Adrenal gland (tissue), 5 donors: ENCODE results near the gene ARHGAP18.

Experiments
- POLR2A ChIP-seq, 2 donors: fragments of 450-650 bp; IDR thresholded peaks; one replicate each; pipeline ENCODE4 v1.6.1; 2017; ENCODE audit warnings: antibody characterized with exemption in 2 of 2, mild to moderate bottlenecking in 2 of 2, moderate library complexity in 1 of 2
- TF ChIP-seq, protein P1 (sequence below), 6 experiments: fragments of 450-650 bp in 4 of 6; fragments of 200-600 bp in 2 of 6; sonication (generic) in 1 of 6; IDR thresholded peaks; 1 replicate in 5 of 6; 2 replicates in 1 of 6; pipeline versions ENCODE4 v1.5.1 to v1.8.0; 2016 to 2021; ENCODE audit warnings: antibody characterized with exemption in 6 of 6, mild to moderate bottlenecking in 2 of 6, moderate library complexity in 1 of 6
- donor health status: DM: no; HTN: no; CAD: no.

DNA sequence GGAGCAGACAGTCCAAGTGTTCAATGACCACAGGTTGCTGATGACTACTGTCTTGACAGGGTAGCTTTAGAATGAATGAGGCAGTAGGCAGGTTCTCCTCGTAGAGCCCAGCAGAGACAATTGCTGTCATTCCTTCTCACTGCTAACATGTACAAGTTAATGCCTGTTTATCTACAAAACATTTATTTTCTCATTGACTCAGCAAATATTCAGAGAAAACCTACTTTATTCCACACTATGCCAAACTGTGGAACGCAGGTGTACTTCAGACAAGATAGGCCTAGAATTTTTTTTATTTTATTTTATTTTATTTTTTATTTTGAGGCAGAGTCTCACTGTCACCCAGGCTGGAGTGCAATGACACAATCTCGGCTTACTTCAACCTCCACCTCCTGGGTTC, 50.8 kb downstream of the ARHGAP18 start:
- TF ChIP-seq POLR2A (IDR thresholded peaks at IDR 0.05) = no peak
- TF ChIP-seq, protein P1, sequence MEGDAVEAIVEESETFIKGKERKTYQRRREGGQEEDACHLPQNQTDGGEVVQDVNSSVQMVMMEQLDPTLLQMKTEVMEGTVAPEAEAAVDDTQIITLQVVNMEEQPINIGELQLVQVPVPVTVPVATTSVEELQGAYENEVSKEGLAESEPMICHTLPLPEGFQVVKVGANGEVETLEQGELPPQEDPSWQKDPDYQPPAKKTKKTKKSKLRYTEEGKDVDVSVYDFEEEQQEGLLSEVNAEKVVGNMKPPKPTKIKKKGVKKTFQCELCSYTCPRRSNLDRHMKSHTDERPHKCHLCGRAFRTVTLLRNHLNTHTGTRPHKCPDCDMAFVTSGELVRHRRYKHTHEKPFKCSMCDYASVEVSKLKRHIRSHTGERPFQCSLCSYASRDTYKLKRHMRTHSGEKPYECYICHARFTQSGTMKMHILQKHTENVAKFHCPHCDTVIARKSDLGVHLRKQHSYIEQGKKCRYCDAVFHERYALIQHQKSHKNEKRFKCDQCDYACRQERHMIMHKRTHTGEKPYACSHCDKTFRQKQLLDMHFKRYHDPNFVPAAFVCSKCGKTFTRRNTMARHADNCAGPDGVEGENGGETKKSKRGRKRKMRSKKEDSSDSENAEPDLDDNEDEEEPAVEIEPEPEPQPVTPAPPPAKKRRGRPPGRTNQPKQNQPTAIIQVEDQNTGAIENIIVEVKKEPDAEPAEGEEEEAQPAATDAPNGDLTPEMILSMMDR (IDR thresholded peaks at IDR 0.05) = no peak
